GM19025 (cell line): ENCODE data around the gene MEMO1.
"Not testable (repeated sequence)": the region's sequence is repeated elsewhere in the genome, so short reads cannot be mapped to it uniquely, and the experiment has no call there.

Source experiments
- ATAC-seq: cut with Tn5 transposase; IDR thresholded peaks from one replicate; pipeline ENCODE4 v1.9.1; 2021; ENCODE audit warnings: mild to moderate bottlenecking, low read depth, moderate library complexity; ENCODE audit not compliant: unreplicated experiment

The MEMO1 gene

DNA sequence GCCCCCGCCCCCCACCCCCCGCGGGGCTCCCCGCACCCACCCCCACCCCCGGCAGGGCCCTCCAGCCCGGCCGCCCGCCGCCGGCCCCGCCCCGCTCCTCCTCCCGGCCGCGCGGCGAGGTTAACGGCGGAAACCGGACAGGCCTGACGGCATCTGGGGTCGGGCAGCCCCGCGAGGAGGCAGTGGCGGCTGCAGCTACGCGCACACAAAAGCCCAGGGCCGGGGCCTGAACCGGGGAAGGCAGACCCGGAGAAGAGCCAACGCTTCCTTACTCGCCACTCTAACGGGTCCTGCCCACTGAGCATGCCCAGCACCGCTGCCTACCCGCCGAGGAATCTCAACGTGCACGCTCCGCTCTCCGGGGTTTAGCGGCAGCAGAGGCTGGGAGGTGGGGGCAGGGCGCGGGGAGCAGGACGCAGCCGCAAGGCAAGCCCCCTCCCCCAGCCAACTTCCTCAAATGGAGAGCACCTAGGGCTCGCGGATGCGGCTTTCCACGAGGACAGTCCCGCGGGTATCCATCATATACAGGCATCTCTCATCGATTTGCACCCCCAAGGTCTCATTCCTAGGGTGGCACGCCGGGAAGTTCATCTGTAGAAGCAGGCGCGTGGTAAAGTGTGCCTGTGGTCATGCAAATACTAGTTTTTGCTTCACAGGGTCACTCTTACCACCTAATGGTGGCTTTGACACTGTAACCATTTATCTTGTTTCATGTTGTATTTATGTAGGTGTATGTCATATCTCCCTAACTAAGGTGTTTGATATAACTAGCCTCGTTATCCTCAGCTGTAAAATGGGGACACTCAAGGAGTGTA is at the start of gene MEMO1:
TSS of gene MEMO1 (minus strand) at position 339 of the 815 bp plus-strand sequence. CDS start 761 bp downstream, outside the sequence.
- ATAC-seq, result peak; percentile 58

GRCh38 chr2:32060266-32060665 is 49.5 kb upstream of the MEMO1 start:
- ATAC-seq, result no peak

- no peak for ATAC-seq
These were observed 47.3 kb upstream of the MEMO1 start for GRCh38 chr2:32058130-32058529.

- ATAC-seq, result not testable (repeated sequence)
These were observed 43.8 kb upstream of the MEMO1 start for GRCh38 chr2:32054583-32054982.

- no peak for ATAC-seq
These were observed 41.1 kb upstream of the MEMO1 start for GRCh38 chr2:32051836-32052439.

- no peak for ATAC-seq
These were observed 32.8 kb upstream of the MEMO1 start for GRCh38 chr2:32043561-32043960.

GRCh38 chr2:32039447-32040219 is 28.8 kb upstream of the MEMO1 start, which contains the start of gene DPY30:
TSS of gene DPY30 (minus strand) at chr2:32039805. CDS start at chr2:32039456, 349 bp downstream.
- peak; percentile 88 for ATAC-seq

- ATAC-seq, result not testable (repeated sequence)
These were observed 23.5 kb upstream of the MEMO1 start for GRCh38 chr2:32034198-32034887.

DNA sequence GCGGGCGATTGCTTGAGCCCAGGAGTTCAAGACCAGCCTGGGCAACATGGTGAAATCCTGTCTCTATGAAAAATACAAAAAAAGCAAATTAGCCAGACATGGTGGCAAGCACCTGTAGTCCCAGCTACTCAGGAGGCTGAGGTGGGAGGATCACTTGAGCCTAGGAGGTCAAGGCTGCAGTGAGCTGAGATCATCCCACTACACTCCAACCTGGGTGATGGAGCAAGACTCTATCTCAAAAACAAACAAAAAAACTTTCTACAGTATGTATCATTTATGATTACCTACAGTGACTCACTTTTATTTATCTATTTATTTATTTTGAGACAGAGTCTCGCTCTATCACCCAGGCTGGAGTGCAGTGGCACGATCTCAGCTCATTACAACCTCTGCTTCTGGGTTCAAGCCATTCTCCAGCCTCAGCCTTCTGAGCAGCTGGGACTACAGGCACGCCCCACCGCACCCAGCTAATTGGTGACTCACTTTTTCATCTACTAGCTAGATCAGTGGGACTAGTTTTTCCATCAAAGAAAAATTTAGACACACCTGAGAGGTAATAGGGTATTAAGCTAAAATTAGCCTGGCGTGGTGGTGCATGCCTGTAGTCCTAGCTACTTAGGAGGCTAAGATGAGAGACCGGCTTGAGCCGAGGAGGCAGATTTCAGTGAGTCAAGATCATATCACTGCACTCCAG is 8.1 kb upstream of the MEMO1 start:
- ATAC-seq, result not testable (repeated sequence)

GRCh38 chr2:32012872-32013271 is 2.1 kb upstream of the MEMO1 start:
- no peak for ATAC-seq

DNA sequence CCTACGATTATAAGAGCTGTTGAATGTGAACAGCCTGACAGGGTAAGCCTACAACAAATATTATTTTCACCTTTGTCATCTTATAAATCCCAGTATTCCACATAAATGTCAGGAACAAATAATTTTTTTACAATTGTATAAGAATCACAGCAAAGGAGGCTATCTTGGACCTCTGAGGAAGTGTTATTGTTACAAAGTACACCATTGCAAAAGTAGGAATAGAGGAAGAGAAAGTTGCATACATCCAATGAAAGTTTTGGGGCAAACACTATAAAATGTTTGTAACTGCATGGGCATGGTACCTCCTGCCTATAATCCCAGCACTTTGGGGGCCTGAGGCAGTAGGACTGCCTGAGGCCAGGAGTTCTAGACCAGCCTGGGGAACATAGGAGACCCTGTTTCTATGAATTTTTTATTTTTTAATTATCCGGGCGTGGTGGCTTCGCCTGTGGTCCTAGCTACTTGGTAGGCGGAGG is 715 bp upstream of the MEMO1 start:
- no peak for ATAC-seq

- ATAC-seq, result peak; percentile 48
These were observed 533 bp downstream of the MEMO1 start for GRCh38 chr2:32010280-32010669.

DNA sequence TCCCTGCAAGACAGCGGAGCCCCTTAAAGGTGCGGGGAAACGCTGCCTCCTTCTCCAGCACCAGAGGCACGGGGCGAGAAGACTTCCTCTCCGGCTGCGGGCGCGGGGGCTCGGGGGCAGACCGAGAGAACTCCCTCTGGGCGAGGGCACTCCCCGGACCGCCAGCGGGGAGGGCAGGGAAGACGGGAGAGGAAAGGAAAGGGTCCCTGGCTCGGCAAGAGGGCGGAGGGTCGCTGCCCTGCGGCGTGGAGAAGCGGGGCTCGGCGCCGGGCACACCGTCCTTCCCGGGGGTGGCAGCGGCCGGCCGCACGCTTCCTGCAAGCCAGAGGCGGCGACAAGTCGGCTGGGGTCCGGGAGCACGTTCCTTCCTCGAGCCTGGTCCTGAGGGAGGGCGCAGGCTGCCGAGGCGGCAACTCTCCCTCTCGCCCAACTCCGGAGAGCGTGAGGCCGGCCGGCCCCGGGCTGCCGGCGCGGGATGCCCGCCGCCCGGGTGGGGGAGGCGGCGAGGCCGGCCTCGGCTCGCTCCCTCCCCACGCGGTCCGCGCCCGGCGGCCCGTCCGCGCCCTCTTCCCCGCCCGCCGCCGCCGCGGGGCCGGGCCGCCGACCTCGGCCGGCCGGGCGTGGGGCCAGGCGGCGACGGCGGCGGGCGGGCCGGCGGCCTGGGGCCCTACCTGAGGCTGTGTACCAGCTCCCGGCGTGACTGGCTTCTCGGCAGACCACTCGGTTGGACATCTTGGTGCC is 1.1 kb downstream of the MEMO1 start:
- peak; percentile 18 for ATAC-seq

DNA sequence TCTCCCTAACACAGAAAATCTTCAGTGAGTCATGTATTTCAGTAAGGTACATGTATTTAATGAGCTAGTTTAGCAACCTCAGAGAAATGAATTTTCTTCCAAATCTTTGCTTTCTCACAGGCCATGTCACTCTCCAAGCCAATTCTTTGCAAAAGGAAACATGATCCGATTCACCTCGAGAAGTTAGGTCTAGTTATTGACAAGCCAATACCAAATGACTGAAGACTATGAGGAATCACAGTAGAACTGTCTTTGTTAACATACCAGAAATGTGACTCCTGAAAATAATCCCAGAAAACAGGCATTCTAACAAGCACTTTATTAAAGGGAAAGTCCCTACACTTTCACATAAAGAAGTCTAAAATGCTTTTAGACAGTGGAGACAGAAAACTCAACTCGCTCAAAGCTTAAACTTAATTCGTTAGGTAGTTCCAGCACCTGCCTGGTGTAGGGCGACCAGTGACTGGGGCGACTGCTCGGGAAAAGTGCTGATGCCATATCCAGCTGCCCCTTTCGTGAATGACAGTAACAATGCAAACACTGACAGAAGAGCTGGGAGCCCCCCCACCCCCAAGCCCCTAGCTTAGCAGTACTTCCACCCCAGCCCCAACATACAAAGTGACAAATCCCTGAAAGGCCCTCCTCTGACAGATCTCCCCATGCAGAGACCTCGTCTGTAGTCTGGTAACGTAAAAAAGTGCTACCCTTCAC is 1.8 kb downstream of the MEMO1 start:
- no peak for ATAC-seq

- no peak for ATAC-seq
These were observed 3.8 kb downstream of the MEMO1 start for GRCh38 chr2:32007121-32007391.

- ATAC-seq, result no peak
These were observed 5.3 kb downstream of the MEMO1 start for GRCh38 chr2:32005371-32005976.

DNA sequence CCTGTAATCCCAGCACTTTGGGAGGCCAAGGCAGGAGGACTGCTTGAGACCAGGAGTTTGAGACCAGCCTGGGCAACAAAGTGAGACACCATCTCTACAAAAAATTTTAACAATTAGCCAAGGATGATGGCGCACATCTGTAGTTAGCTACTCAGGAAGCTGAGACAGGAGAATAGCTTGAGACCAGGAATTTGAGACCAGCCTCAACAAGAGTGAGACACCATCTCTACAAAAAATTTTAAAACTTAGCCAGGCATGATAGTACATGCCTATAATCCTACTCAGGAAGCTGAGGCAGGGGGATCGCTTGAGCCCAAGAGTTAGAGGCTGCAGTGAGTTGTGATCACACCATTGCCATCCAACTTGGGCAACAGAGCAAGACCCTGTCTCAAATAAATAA is 7.0 kb downstream of the MEMO1 start:
- ATAC-seq, result no peak

- ATAC-seq, result no peak
These were observed 8.4 kb downstream of the MEMO1 start for GRCh38 chr2:32002406-32002805.
